ENCODE measurements around the gene EVPLL.
"Not testable (repeated sequence)": the region's sequence is repeated elsewhere in the genome, so short reads cannot be mapped to it uniquely, and the experiment has no call there.

- not testable (repeated sequence) for TF ChIP-seq CTCF (IDR thresholded peaks at IDR 0.05); POLR2AphosphoS5 (IDR thresholded peaks at IDR 0.05; ENCODE audit: low read depth, low read length)
Measured at GRCh38 chr17:18422464-18422863, 44.9 kb downstream of the EVPLL start.

Measured in Panc1 (cell line).